ENCODE measurements around the gene UNC5C.
A peak's percentile ranks its signal among the peaks of the same experiment; 100 is the strongest.

Gene UNC5C

GRCh38 chr4:95536650-95537049, 12.1 kb downstream of the UNC5C start:
- no peaks in the 10 kb centered on the region for H3K27me3 ChIP-seq (ENCODE audit: insufficient read depth, low read length)
- H3K14ac ChIP-seq (ENCODE audit: low read length), result no peak overlapping the region
- no peak overlapping the region for H3K27ac ChIP-seq (ENCODE audit: low read depth, low read length)
- no peak overlapping the region for H4K12ac ChIP-seq (ENCODE audit: low read depth, low read length)
- H4K91ac ChIP-seq (ENCODE audit: low read depth, low read length), result no peak overlapping the region
- no peak overlapping the region for H3K9ac ChIP-seq (ENCODE audit: low read length)
- no peak overlapping the region for H2BK12ac ChIP-seq (ENCODE audit: low read length)
- no peak for DNase-seq
- H3K4me3 ChIP-seq (ENCODE audit: low read depth, low read length), result no peak overlapping the region
- H3K18ac ChIP-seq (ENCODE audit: low read length), result no peak overlapping the region
- H2AFZ ChIP-seq (ENCODE audit: insufficient read depth, low read length, poor library complexity), result no peak overlapping the region
- H3K4ac ChIP-seq (ENCODE audit: low read depth, low read length), result no peak overlapping the region
- no peak overlapping the region for H4K8ac ChIP-seq (ENCODE audit: low read depth, low read length)
- peaks cover 2 to 8% of the 10 kb centered on the region in 2 experiments for H3K4me1 ChIP-seq (ENCODE audit: control insufficient read depth in 1 of 2, insufficient read depth in 2 of 2, low read length in 2 of 2)
- WGBS (ENCODE audit: extremely low coverage, insufficient coverage, insufficient read length), result no CpG with 5 or more reads among the region's 2 CpGs
- no peak overlapping the region for H3K23ac ChIP-seq (ENCODE audit: low read length)
- no peaks in the 10 kb centered on the region for H3K79me2 ChIP-seq (ENCODE audit: control insufficient read depth, insufficient read depth, low read length, poor library complexity)
- no peaks in the 10 kb centered on the region for H3K9me3 ChIP-seq (ENCODE audit: insufficient read depth, low read depth, low read length)
- H3K36me3 ChIP-seq (ENCODE audit: control insufficient read depth in 1 of 2, insufficient read depth in 2 of 2, low read length in 2 of 2), result no peaks in the 10 kb centered on the region
- H2AK5ac ChIP-seq (ENCODE audit: low read length), result no peak overlapping the region
- no peak overlapping the region for H2BK120ac ChIP-seq (ENCODE audit: insufficient read depth, low read length, poor library complexity)
- no peak overlapping the region for H2BK5ac ChIP-seq (ENCODE audit: low read depth, low read length, poor library complexity)
- no peak overlapping the region for H3K4me2 ChIP-seq (ENCODE audit: low read length)
- H3K79me1 ChIP-seq (ENCODE audit: low read length), result peaks cover 8% of the 10 kb centered on the region

GRCh38 chr4:95535180-95535579, 13.6 kb downstream of the UNC5C start:
- no peak overlapping the region for H3K4me3 ChIP-seq (ENCODE audit: low read depth, low read length)
- no peak overlapping the region for H2BK12ac ChIP-seq (ENCODE audit: low read length)
- no peaks in the 10 kb centered on the region for H3K79me2 ChIP-seq (ENCODE audit: control insufficient read depth, insufficient read depth, low read length, poor library complexity)
- no CpG with 5 or more reads among the region's 4 CpGs for WGBS (ENCODE audit: extremely low coverage, insufficient coverage, insufficient read length)
- H3K23ac ChIP-seq (ENCODE audit: low read length), result no peak overlapping the region
- no peak overlapping the region for H3K27ac ChIP-seq (ENCODE audit: low read depth, low read length)
- H3K9me3 ChIP-seq (ENCODE audit: insufficient read depth, low read depth, low read length), result no peaks in the 10 kb centered on the region
- H3K4me1 ChIP-seq (ENCODE audit: control insufficient read depth in 1 of 2, insufficient read depth in 2 of 2, low read length in 2 of 2), result peaks cover 2 to 9% of the 10 kb centered on the region in 2 experiments
- H2BK120ac ChIP-seq (ENCODE audit: insufficient read depth, low read length, poor library complexity), result no peak overlapping the region
- H3K79me1 ChIP-seq (ENCODE audit: low read length), result peaks cover 10% of the 10 kb centered on the region
- H4K12ac ChIP-seq (ENCODE audit: low read depth, low read length), result no peak overlapping the region
- H4K91ac ChIP-seq (ENCODE audit: low read depth, low read length), result no peak overlapping the region
- no peak overlapping the region for H3K14ac ChIP-seq (ENCODE audit: low read length)
- no peak overlapping the region for H4K8ac ChIP-seq (ENCODE audit: low read depth, low read length)
- H2AFZ ChIP-seq (ENCODE audit: insufficient read depth, low read length, poor library complexity), result no peak overlapping the region
- H3K9ac ChIP-seq (ENCODE audit: low read length), result no peak overlapping the region
- H3K18ac ChIP-seq (ENCODE audit: low read length), result no peak overlapping the region
- no peaks in the 10 kb centered on the region for H3K36me3 ChIP-seq (ENCODE audit: control insufficient read depth in 1 of 2, insufficient read depth in 2 of 2, low read length in 2 of 2)
- H3K4me2 ChIP-seq (ENCODE audit: low read length), result no peak overlapping the region
- DNase-seq, result no peak
- H2BK5ac ChIP-seq (ENCODE audit: low read depth, low read length, poor library complexity), result no peak overlapping the region
- H3K4ac ChIP-seq (ENCODE audit: low read depth, low read length), result no peak overlapping the region
- H2AK5ac ChIP-seq (ENCODE audit: low read length), result no peak overlapping the region
- H3K27me3 ChIP-seq (ENCODE audit: insufficient read depth, low read length), result no peaks in the 10 kb centered on the region

GRCh38 chr4:95534032-95534431, 14.7 kb downstream of the UNC5C start:
- Histone ChIP-seq H3K14ac (ENCODE audit: low read length) (no peak overlapping the region), H3K23ac (ENCODE audit: low read length) (no peak overlapping the region), H3K27ac (ENCODE audit: low read depth, low read length) (no peak overlapping the region), H3K9me3 (ENCODE audit: insufficient read depth, low read depth, low read length) (no peaks in the 10 kb centered on the region), H3K9ac (ENCODE audit: low read length) (no peak overlapping the region), H3K4me2 (ENCODE audit: low read length) (no peak overlapping the region), H4K91ac (ENCODE audit: low read depth, low read length) (no peak overlapping the region), H3K79me2 (ENCODE audit: control insufficient read depth, insufficient read depth, low read length, poor library complexity) (no peaks in the 10 kb centered on the region), H3K18ac (ENCODE audit: low read length) (no peak overlapping the region), H4K8ac (ENCODE audit: low read depth, low read length) (no peak overlapping the region), H2BK120ac (ENCODE audit: insufficient read depth, low read length, poor library complexity) (no peak overlapping the region), H3K27me3 (ENCODE audit: insufficient read depth, low read length) (no peaks in the 10 kb centered on the region), H2BK5ac (ENCODE audit: low read depth, low read length, poor library complexity) (no peak overlapping the region), H3K4ac (ENCODE audit: low read depth, low read length) (no peak overlapping the region), H3K79me1 (ENCODE audit: low read length) (peaks cover 10% of the 10 kb centered on the region), H2AK5ac (ENCODE audit: low read length) (no peak overlapping the region), H3K4me1 (ENCODE audit: control insufficient read depth in 1 of 2, insufficient read depth in 2 of 2, low read length in 2 of 2) (peaks cover 4 to 12% of the 10 kb centered on the region in 2 experiments), H2AFZ (ENCODE audit: insufficient read depth, low read length, poor library complexity) (no peak overlapping the region), H3K4me3 (ENCODE audit: low read depth, low read length) (no peak overlapping the region), H4K12ac (ENCODE audit: low read depth, low read length) (no peak overlapping the region), H2BK12ac (ENCODE audit: low read length) (no peak overlapping the region), H3K36me3 (ENCODE audit: control insufficient read depth in 1 of 2, insufficient read depth in 2 of 2, low read length in 2 of 2) (no peaks in the 10 kb centered on the region)
- WGBS (ENCODE audit: extremely low coverage, insufficient coverage, insufficient read length), result no CpG with 5 or more reads among the region's 5 CpGs
- no peak for DNase-seq

- WGBS (ENCODE audit: extremely low coverage, insufficient coverage, insufficient read length), result no CpG with 5 or more reads among the region's 9 CpGs
- Histone ChIP-seq H2AK5ac (ENCODE audit: low read length) (no peak overlapping the region), H3K4me3 (ENCODE audit: low read depth, low read length) (no peak overlapping the region), H3K79me1 (ENCODE audit: low read length) (peaks cover 7% of the 10 kb centered on the region), H4K91ac (ENCODE audit: low read depth, low read length) (no peak overlapping the region), H3K36me3 (ENCODE audit: control insufficient read depth in 1 of 2, insufficient read depth in 2 of 2, low read length in 2 of 2) (no peaks in the 10 kb centered on the region), H4K8ac (ENCODE audit: low read depth, low read length) (no peak overlapping the region), H3K9ac (ENCODE audit: low read length) (no peak overlapping the region), H3K27ac (ENCODE audit: low read depth, low read length) (no peak overlapping the region), H3K4ac (ENCODE audit: low read depth, low read length) (no peak overlapping the region), H3K9me3 (ENCODE audit: insufficient read depth, low read depth, low read length) (no peaks in the 10 kb centered on the region), H3K23ac (ENCODE audit: low read length) (no peak overlapping the region), H2BK120ac (ENCODE audit: insufficient read depth, low read length, poor library complexity) (no peak overlapping the region), H3K27me3 (ENCODE audit: insufficient read depth, low read length) (no peaks in the 10 kb centered on the region), H3K14ac (ENCODE audit: low read length) (no peak overlapping the region), H4K12ac (ENCODE audit: low read depth, low read length) (no peak overlapping the region), H3K79me2 (ENCODE audit: control insufficient read depth, insufficient read depth, low read length, poor library complexity) (no peaks in the 10 kb centered on the region), H2BK12ac (ENCODE audit: low read length) (no peak overlapping the region), H3K4me1 (ENCODE audit: control insufficient read depth in 1 of 2, insufficient read depth in 2 of 2, low read length in 2 of 2) (peaks cover 2 to 10% of the 10 kb centered on the region in 2 experiments), H3K18ac (ENCODE audit: low read length) (no peak overlapping the region), H2BK5ac (ENCODE audit: low read depth, low read length, poor library complexity) (peak overlapping the region; percentile 49), H3K4me2 (ENCODE audit: low read length) (no peak overlapping the region), H2AFZ (ENCODE audit: insufficient read depth, low read length, poor library complexity) (no peak overlapping the region)
- no peak for DNase-seq
Observed at GRCh38 chr4:95533254-95533653, 15.5 kb downstream of the UNC5C start.
